Mucosa of rectum (tissue), 2 donors: ENCODE results near the gene TMCO4.

Experiments used
- H3K27ac ChIP-seq, 2 donors: one replicate each; pipeline ENCODE4 v1.7.0; 2013; ENCODE audit warnings: inconsistent platforms in 2 of 2, low read depth in 2 of 2, low read length in 2 of 2
- H3K27me3 ChIP-seq, 2 donors: one replicate each; pipeline ENCODE4 v1.7.0; 2013; ENCODE audit warnings: low read length in 2 of 2; ENCODE audit not compliant: control insufficient read depth in 2 of 2, insufficient read depth in 2 of 2
- H3K36me3 ChIP-seq, 2 donors: one replicate each; pipeline ENCODE4 v1.7.0; 2013; ENCODE audit warnings: low read length in 2 of 2; ENCODE audit not compliant: control insufficient read depth in 2 of 2, insufficient read depth in 2 of 2
- H3K4me1 ChIP-seq, 2 donors: one replicate each; pipeline ENCODE4 v1.7.0; 2013; ENCODE audit warnings: low read length in 2 of 2, mild to moderate bottlenecking in 1 of 2; ENCODE audit not compliant: control insufficient read depth in 2 of 2, insufficient read depth in 2 of 2
- H3K4me3 ChIP-seq, 2 donors: one replicate each; pipeline ENCODE4 v1.7.0; 2013; ENCODE audit warnings: low read length in 2 of 2
- H3K9ac ChIP-seq, 2 donors: one replicate each; pipeline ENCODE4 v1.7.0; 2013; ENCODE audit warnings: low read length in 2 of 2, low read depth in 1 of 2, mild to moderate bottlenecking in 1 of 2
- H3K9me3 ChIP-seq, 2 donors: one replicate each; pipeline ENCODE4 v1.7.0; 2013; ENCODE audit warnings: low read length in 2 of 2; ENCODE audit not compliant: control insufficient read depth in 2 of 2
- donor health status: healthy.
- donor health status: Normal muscosa, but diverticular disease.

The TMCO4 gene

GRCh38 chr1:19776933-19777332 is 22.8 kb downstream of the TMCO4 start:
- no peak overlapping the region for H3K9ac ChIP-seq
- no peaks in the 10 kb centered on the region for H3K9me3 ChIP-seq
- H3K4me3 ChIP-seq, result no peak overlapping the region
- H3K36me3 ChIP-seq, result peaks cover 35 to 50% of the 10 kb centered on the region in 2 donors
- H3K27me3 ChIP-seq, result no peaks in the 10 kb centered on the region
- H3K27ac ChIP-seq, result no peak overlapping the region
- H3K4me1 ChIP-seq, result no peaks in the 10 kb centered on the region

GRCh38 chr1:19776287-19776686 is 23.4 kb downstream of the TMCO4 start:
- no peaks in the 10 kb centered on the region for H3K9me3 ChIP-seq
- peaks cover 35 to 48% of the 10 kb centered on the region in 2 donors for H3K36me3 ChIP-seq
- H3K9ac ChIP-seq, result no peak overlapping the region
- H3K4me3 ChIP-seq, result no peak overlapping the region
- no peaks in the 10 kb centered on the region for H3K27me3 ChIP-seq
- H3K4me1 ChIP-seq, result no peaks in the 10 kb centered on the region
- H3K27ac ChIP-seq, result no peak overlapping the region

- H3K27ac ChIP-seq, result no peak overlapping the region
- H3K27me3 ChIP-seq, result no peaks in the 10 kb centered on the region
- no peaks in the 10 kb centered on the region for H3K4me1 ChIP-seq
- H3K9me3 ChIP-seq, result no peaks in the 10 kb centered on the region
- H3K4me3 ChIP-seq, result no peak overlapping the region
- H3K36me3 ChIP-seq, result peaks cover 39 to 48% of the 10 kb centered on the region in 2 donors
- H3K9ac ChIP-seq, result no peak overlapping the region
Measured at GRCh38 chr1:19775831-19776230, 23.9 kb downstream of the TMCO4 start.

GRCh38 chr1:19775317-19775716 is 24.4 kb downstream of the TMCO4 start:
- Histone ChIP-seq H3K27me3 (no peaks in the 10 kb centered on the region), H3K27ac (no peak overlapping the region), H3K9me3 (no peaks in the 10 kb centered on the region), H3K4me1 (no peaks in the 10 kb centered on the region), H3K4me3 (no peak overlapping the region), H3K9ac (no peak overlapping the region), H3K36me3 (peaks cover 41 to 48% of the 10 kb centered on the region in 2 donors)

GRCh38 chr1:19774180-19774785 is 25.4 kb downstream of the TMCO4 start:
- Histone ChIP-seq H3K9ac (no peak overlapping the region), H3K9me3 (no peaks in the 10 kb centered on the region), H3K36me3 (peaks cover 38 to 47% of the 10 kb centered on the region in 2 donors), H3K4me1 (no peaks in the 10 kb centered on the region), H3K27ac (no peak overlapping the region), H3K27me3 (no peaks in the 10 kb centered on the region), H3K4me3 (no peak overlapping the region)

GRCh38 chr1:19773485-19773884 is 26.2 kb downstream of the TMCO4 start:
- H3K4me1 ChIP-seq, result no peaks in the 10 kb centered on the region
- H3K9me3 ChIP-seq, result no peaks in the 10 kb centered on the region
- no peak overlapping the region for H3K27ac ChIP-seq
- H3K4me3 ChIP-seq, result no peak overlapping the region
- H3K36me3 ChIP-seq, result peaks cover 35 to 39% of the 10 kb centered on the region in 2 donors
- H3K9ac ChIP-seq, result no peak overlapping the region
- H3K27me3 ChIP-seq, result no peaks in the 10 kb centered on the region

- Histone ChIP-seq H3K4me1 (no peaks in the 10 kb centered on the region), H3K9me3 (no peaks in the 10 kb centered on the region), H3K4me3 (no peak overlapping the region), H3K9ac (no peak overlapping the region), H3K27ac (no peak overlapping the region), H3K36me3 (peaks cover 34 to 40% of the 10 kb centered on the region in 2 donors), H3K27me3 (no peaks in the 10 kb centered on the region)
Measured at GRCh38 chr1:19772053-19772452, 27.7 kb downstream of the TMCO4 start.

GRCh38 chr1:19771350-19771749 is 28.4 kb downstream of the TMCO4 start:
- no peaks in the 10 kb centered on the region for H3K27me3 ChIP-seq
- no peaks in the 10 kb centered on the region for H3K9me3 ChIP-seq
- H3K4me3 ChIP-seq, result no peak overlapping the region
- no peak overlapping the region for H3K27ac ChIP-seq
- no peak overlapping the region for H3K9ac ChIP-seq
- peaks cover 38 to 40% of the 10 kb centered on the region in 2 donors for H3K36me3 ChIP-seq
- no peaks in the 10 kb centered on the region for H3K4me1 ChIP-seq

GRCh38 chr1:19770436-19771190 is 29.1 kb downstream of the TMCO4 start:
- Histone ChIP-seq H3K9me3 (no peaks in the 10 kb centered on the region), H3K4me3 (no peak overlapping the region), H3K9ac (no peak overlapping the region), H3K27ac (no peak overlapping the region), H3K36me3 (peaks cover 37 to 39% of the 10 kb centered on the region in 2 donors), H3K27me3 (no peaks in the 10 kb centered on the region), H3K4me1 (no peaks in the 10 kb centered on the region)

- Histone ChIP-seq H3K4me1 (no peaks in the 10 kb centered on the region), H3K27ac (no peak overlapping the region), H3K9me3 (no peaks in the 10 kb centered on the region), H3K4me3 (no peak overlapping the region), H3K36me3 (peaks cover 34 to 39% of the 10 kb centered on the region in 2 donors), H3K27me3 (no peaks in the 10 kb centered on the region), H3K9ac (no peak overlapping the region)
Measured at GRCh38 chr1:19769211-19769932, 30.3 kb downstream of the TMCO4 start.
